ENCODE data around the gene CDR2. TPM values are rescaled to one million over a fixed set of nuclear protein-coding genes. Genes with fewer than 3 reads are reported as not detected.

The CDR2 gene
- total RNA-seq, 1 donor from 2014 or later = 33.9 TPM

- Histone ChIP-seq H3K27ac (no peak overlapping the region), H3K36me3 (peaks cover 0 to 5% of the 10 kb centered on the region in 2 donors), H3K9me3 (no peaks in the 10 kb centered on the region), H3K27me3 (no peaks in the 10 kb centered on the region), H3K4me1 (peaks cover 17% of the 10 kb centered on the region), H3K4me3 (no peak overlapping the region)
- intact Hi-C loops (cut with DNase I) = no loop called here
- DNase-seq (ENCODE audit: extremely low spot score in 2 of 2) = no peak
- TF ChIP-seq POLR2A (IDR thresholded peaks at IDR 0.05) = no peak
- TF ChIP-seq POLR2AphosphoS5 (IDR thresholded peaks at IDR 0.05; ENCODE audit: insufficient read depth in 1 of 2, low read depth in 1 of 2) = no peak
- no peak for TF ChIP-seq CTCF (IDR thresholded peaks at IDR 0.05)
These were observed 16.4 kb downstream of the CDR2 start for GRCh38 chr16:22358000-22358399.

- peaks cover 21% of the 10 kb centered on the region for H3K4me1 ChIP-seq
- peaks cover 0 to 1% of the 10 kb centered on the region in 2 donors for H3K36me3 ChIP-seq
- no peak overlapping the region for H3K4me3 ChIP-seq
- H3K27ac ChIP-seq = peak overlapping the region; percentile 28
- TF ChIP-seq POLR2A (IDR thresholded peaks at IDR 0.05) (no peak), CTCF (IDR thresholded peaks at IDR 0.05) (no peak), POLR2AphosphoS5 (IDR thresholded peaks at IDR 0.05; ENCODE audit: insufficient read depth in 1 of 2, low read depth in 1 of 2) (no peak)
- intact Hi-C loops (cut with DNase I) = no loop called here
- DNase-seq (ENCODE audit: extremely low spot score in 2 of 2) = no peak
- H3K9me3 ChIP-seq = no peaks in the 10 kb centered on the region
- H3K27me3 ChIP-seq = no peaks in the 10 kb centered on the region
These were observed 16.8 kb downstream of the CDR2 start for GRCh38 chr16:22357635-22357971.

- H3K36me3 ChIP-seq = no peaks in the 10 kb centered on the region
- no peak for DNase-seq (ENCODE audit: extremely low spot score in 2 of 2)
- no peak overlapping the region for H3K4me3 ChIP-seq
- peaks cover 24% of the 10 kb centered on the region for H3K4me1 ChIP-seq
- no peaks in the 10 kb centered on the region for H3K27me3 ChIP-seq
- H3K9me3 ChIP-seq = no peaks in the 10 kb centered on the region
- TF ChIP-seq POLR2A (IDR thresholded peaks at IDR 0.05) (no peak), CTCF (IDR thresholded peaks at IDR 0.05) (no peak), POLR2AphosphoS5 (IDR thresholded peaks at IDR 0.05; ENCODE audit: insufficient read depth in 1 of 2, low read depth in 1 of 2) (no peak)
- intact Hi-C loops (cut with DNase I) = no loop called here
- peak overlapping the region; percentile 28 for H3K27ac ChIP-seq
These were observed 17.3 kb downstream of the CDR2 start for GRCh38 chr16:22356930-22357634.

GRCh38 chr16:22355487-22355908 lies 18.9 kb downstream of the CDR2 start:
- Histone ChIP-seq H3K27me3 (no peaks in the 10 kb centered on the region), H3K4me3 (no peak overlapping the region), H3K9me3 (no peaks in the 10 kb centered on the region), H3K36me3 (no peaks in the 10 kb centered on the region), H3K27ac (no peak overlapping the region), H3K4me1 (peaks cover 24% of the 10 kb centered on the region)
- TF ChIP-seq POLR2AphosphoS5 (IDR thresholded peaks at IDR 0.05; ENCODE audit: insufficient read depth in 1 of 2, low read depth in 1 of 2) (no peak), CTCF (IDR thresholded peaks at IDR 0.05) (no peak), POLR2A (IDR thresholded peaks at IDR 0.05) (no peak)
- no peak for DNase-seq (ENCODE audit: extremely low spot score in 2 of 2)
- intact Hi-C loops (cut with DNase I) = no loop called here

- no peak for TF ChIP-seq CTCF (IDR thresholded peaks at IDR 0.05)
- no peak for TF ChIP-seq POLR2AphosphoS5 (IDR thresholded peaks at IDR 0.05; ENCODE audit: insufficient read depth in 1 of 2, low read depth in 1 of 2)
- TF ChIP-seq POLR2A (IDR thresholded peaks at IDR 0.05) = no peak
- Histone ChIP-seq H3K27me3 (no peaks in the 10 kb centered on the region), H3K36me3 (peaks cover 0 to 5% of the 10 kb centered on the region in 2 donors), H3K4me3 (no peak overlapping the region), H3K9me3 (no peaks in the 10 kb centered on the region), H3K27ac (peak overlapping the region; percentile 52), H3K4me1 (peaks cover 24% of the 10 kb centered on the region)
- no peak for DNase-seq (ENCODE audit: extremely low spot score in 2 of 2)
- intact Hi-C loops (cut with DNase I) = no loop called here
These were observed 20.4 kb downstream of the CDR2 start for GRCh38 chr16:22353933-22354541.
